DND-41 (cell line): ENCODE results near the gene KAZN.

Source experiments
- EZH2 ChIP-seq: IDR thresholded peaks from 3 replicates; pipeline ENCODE4 v1.6.1; 2012; ENCODE audit warnings: borderline replicate concordance, low read depth, mild to moderate bottlenecking, moderate library complexity, low read length, inconsistent platforms; ENCODE audit not compliant: severe bottlenecking
- TF ChIP-seq, protein P1 (sequence below): IDR thresholded peaks from 2 replicates; pipeline ENCODE4 v1.5.1; 2012; ENCODE audit warnings: borderline replicate concordance, low read length, moderate library complexity, mild to moderate bottlenecking; ENCODE audit not compliant: poor library complexity, severe bottlenecking; ENCODE audit errors: extremely low read depth

DNA sequence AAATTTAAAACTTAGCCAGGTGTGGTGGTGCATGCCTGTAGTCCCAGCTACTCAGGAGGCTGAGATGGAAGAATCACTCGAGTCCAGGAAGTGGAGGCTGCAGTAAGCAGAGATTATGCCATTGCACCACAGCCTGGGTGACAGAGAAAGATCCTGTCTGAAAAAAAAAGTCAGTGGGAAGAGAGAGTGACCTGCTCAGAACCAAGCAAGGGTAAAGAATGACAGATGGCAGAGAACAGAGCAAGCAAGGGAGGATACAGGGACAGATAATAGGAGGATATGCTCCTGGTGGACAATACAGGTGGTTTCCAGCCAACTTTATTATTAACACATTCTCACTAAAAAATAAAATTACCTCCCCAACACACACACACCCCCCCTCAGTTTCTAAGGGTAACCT lies 550.5 kb downstream of the KAZN start:
- no peak for TF ChIP-seq EZH2
- TF ChIP-seq, protein P1, sequence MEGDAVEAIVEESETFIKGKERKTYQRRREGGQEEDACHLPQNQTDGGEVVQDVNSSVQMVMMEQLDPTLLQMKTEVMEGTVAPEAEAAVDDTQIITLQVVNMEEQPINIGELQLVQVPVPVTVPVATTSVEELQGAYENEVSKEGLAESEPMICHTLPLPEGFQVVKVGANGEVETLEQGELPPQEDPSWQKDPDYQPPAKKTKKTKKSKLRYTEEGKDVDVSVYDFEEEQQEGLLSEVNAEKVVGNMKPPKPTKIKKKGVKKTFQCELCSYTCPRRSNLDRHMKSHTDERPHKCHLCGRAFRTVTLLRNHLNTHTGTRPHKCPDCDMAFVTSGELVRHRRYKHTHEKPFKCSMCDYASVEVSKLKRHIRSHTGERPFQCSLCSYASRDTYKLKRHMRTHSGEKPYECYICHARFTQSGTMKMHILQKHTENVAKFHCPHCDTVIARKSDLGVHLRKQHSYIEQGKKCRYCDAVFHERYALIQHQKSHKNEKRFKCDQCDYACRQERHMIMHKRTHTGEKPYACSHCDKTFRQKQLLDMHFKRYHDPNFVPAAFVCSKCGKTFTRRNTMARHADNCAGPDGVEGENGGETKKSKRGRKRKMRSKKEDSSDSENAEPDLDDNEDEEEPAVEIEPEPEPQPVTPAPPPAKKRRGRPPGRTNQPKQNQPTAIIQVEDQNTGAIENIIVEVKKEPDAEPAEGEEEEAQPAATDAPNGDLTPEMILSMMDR: no peak
